GM13977 (cell line): ENCODE measurements around the gene ACRV1.

Source experiments
- DNase-seq: peaks from one replicate; pipeline ENCODE4 v3.0.0; 2012; ENCODE audit warnings: low spot score
- CTCF ChIP-seq: IDR thresholded peaks from 2 replicates; pipeline ENCODE4 v1.5.1; 2012; ENCODE audit warnings: mild to moderate bottlenecking, control low read depth; ENCODE audit not compliant: insufficient read depth; ENCODE audit errors: extremely low read depth, missing control alignments
- in situ Hi-C: fragments of 300-500 bp; cut with MboI; formaldehyde crosslinking; loops from one replicate; pipeline ENCODE4 v1.12.0; 2022; ENCODE audit warnings: low sequenced_read_pairs, low pct_unique_long_range_greater_than_20kb, mixed read lengths, inconsistent platforms; ENCODE audit not compliant: unreplicated experiment

ACRV1 gene

GRCh38 chr11:125621995-125622394, 58.7 kb downstream of the ACRV1 start:
- no peak for DNase-seq
- no peak for TF ChIP-seq CTCF
- in situ Hi-C loops: no loop called here
